Smooth muscle cell (in vitro differentiated cells): Measurements from ENCODE around the gene TYSND1. TPM values are rescaled to one million over a fixed set of nuclear protein-coding genes. Genes with fewer than 3 reads are reported as not detected.

ENCODE experiments used
- DNase-seq: peaks from one replicate; lab custom pipeline; 2025; ENCODE audit not compliant: unreplicated experiment; lab: John Stamatoyannopoulos, UW
- H2AFZ ChIP-seq: fragments of 200-600 bp; sonication (generic); 2 replicates; pipeline ENCODE4 v1.6.0; 2016; ENCODE audit warnings: antibody characterized with exemption, low read depth, mild to moderate bottlenecking
- H3F3A ChIP-seq: fragments of 200-600 bp; sonication (generic); 2 replicates; pipeline ENCODE4 v1.6.0; 2017; ENCODE audit warnings: antibody characterized with exemption, low read depth
- H3K27ac ChIP-seq: fragments of 200-600 bp; sonication (generic); 2 replicates; pipeline ENCODE4 v1.5.1; 2016; ENCODE audit warnings: low read depth, mild to moderate bottlenecking
- H3K27me3 ChIP-seq: fragments of 200-600 bp; sonication (generic); 2 replicates; pipeline ENCODE4 v1.6.1; 2016; ENCODE audit warnings: low read depth, mild to moderate bottlenecking
- H3K36me3 ChIP-seq: fragments of 200-600 bp; sonication (generic); 2 replicates; pipeline ENCODE4 v1.5.1; 2016; ENCODE audit warnings: low read depth
- H3K4me1 ChIP-seq: fragments of 200-600 bp; sonication (generic); 2 replicates; pipeline ENCODE4 v1.5.1; 2016; ENCODE audit warnings: low read depth
- H3K4me2 ChIP-seq: fragments of 200-600 bp; sonication (generic); 2 replicates; pipeline ENCODE4 v1.6.0; 2016; ENCODE audit warnings: mild to moderate bottlenecking
- H3K4me3 ChIP-seq: fragments of 200-600 bp; sonication (generic); 2 replicates; pipeline ENCODE4 v1.5.1; 2016; ENCODE audit warnings: mild to moderate bottlenecking
- H3K79me2 ChIP-seq: fragments of 200-600 bp; sonication (generic); 2 replicates; pipeline ENCODE4 v1.6.0; 2016; ENCODE audit warnings: low read depth, mild to moderate bottlenecking
- H3K9ac ChIP-seq: fragments of 200-600 bp; sonication (generic); 2 replicates; pipeline ENCODE4 v1.6.0; 2016; ENCODE audit warnings: low read depth
- H3K9me3 ChIP-seq: fragments of 200-600 bp; sonication (generic); replicated peaks from 2 replicates; pipeline ENCODE4 v1.5.1; 2016; ENCODE audit warnings: low read depth
- H4K20me1 ChIP-seq: fragments of 200-600 bp; sonication (generic); 2 replicates; pipeline ENCODE4 v1.6.0; 2016; ENCODE audit warnings: low read depth
- CTCF ChIP-seq: fragments of 200-600 bp; sonication (generic); IDR thresholded peaks from 2 replicates; pipeline ENCODE4 v1.5.1; 2017; ENCODE audit warnings: borderline replicate concordance, mild to moderate bottlenecking, antibody characterized with exemption; ENCODE audit not compliant: insufficient read depth, poor library complexity, severe bottlenecking
- WGBS: methylation state at CpG from one replicate; pipeline ENCODE4 v1.1.7; 2016; ENCODE audit warnings: low lambda C conversion rate; 5-methylcytosine and 5-hydroxymethylcytosine counted together
- polyA plus RNA-seq: library from polyadenylated mRNA; unstranded; fragments of >200 nt; fragmentation: Nextera tagmentation; extraction: Ambion mirVana; gene quantifications from 2 replicates; pipeline ENCODE4 v1.2.1, GENCODE V29; 2016
- total RNA-seq: library from RNA; depleted of rRNA; stranded (reverse); fragments of >200 nt; gene quantifications from 2 replicates; pipeline ENCODE4 v1.2.3, GENCODE V29; 2014

The TYSND1 gene
- total and polyA plus RNA-seq, 2 experiments from 2014 or later: 4.5 to 4.9 TPM

- Histone ChIP-seq H3K4me2 (no peak overlapping the region), H2AFZ (no peak overlapping the region), H3K79me2 (no peaks in the 10 kb centered on the region), H3F3A (no peaks in the 10 kb centered on the region), H4K20me1 (no peaks in the 10 kb centered on the region), H3K36me3 (no peaks in the 10 kb centered on the region), H3K27me3 (no peaks in the 10 kb centered on the region), H3K27ac (no peak overlapping the region), H3K9ac (no peak overlapping the region), H3K4me3 (no peak overlapping the region), H3K4me1 (no peaks in the 10 kb centered on the region), H3K9me3 (no peaks in the 10 kb centered on the region)
- TF ChIP-seq CTCF: no peak
- 92% methylated on average over 6 of the region's 6 CpGs for WGBS
- DNase-seq: no peak
These were observed 26.1 kb downstream of the TYSND1 start for GRCh38 chr10:70120417-70120816.

GRCh38 chr10:70119623-70120022 lies 26.9 kb downstream of the TYSND1 start:
- 93% methylated on average over 8 of the region's 8 CpGs for WGBS
- no peaks in the 10 kb centered on the region for H3K27me3 ChIP-seq
- no peak for TF ChIP-seq CTCF

GRCh38 chr10:70119197-70119596 lies 27.3 kb downstream of the TYSND1 start:
- no peaks in the 10 kb centered on the region for H3K36me3 ChIP-seq
- 95% methylated on average over 7 of the region's 7 CpGs for WGBS
- no peak for DNase-seq
- no peak overlapping the region for H3K4me3 ChIP-seq
- no peaks in the 10 kb centered on the region for H4K20me1 ChIP-seq
- H3K4me2 ChIP-seq: no peak overlapping the region
- no peak overlapping the region for H3K9ac ChIP-seq
- no peaks in the 10 kb centered on the region for H3K27me3 ChIP-seq
- TF ChIP-seq CTCF: no peak
- no peaks in the 10 kb centered on the region for H3K4me1 ChIP-seq
- no peaks in the 10 kb centered on the region for H3F3A ChIP-seq
- H3K79me2 ChIP-seq: no peaks in the 10 kb centered on the region
- no peak overlapping the region for H3K27ac ChIP-seq
- H2AFZ ChIP-seq: no peak overlapping the region
- H3K9me3 ChIP-seq: no peaks in the 10 kb centered on the region

More at GRCh38 chr10:70119623-70120022, 26.9 kb downstream of the TYSND1 start:
- DNase-seq: no peak
- H3K4me2 ChIP-seq: no peak overlapping the region
- H3K4me3 ChIP-seq: no peak overlapping the region
- H3K27ac ChIP-seq: no peak overlapping the region
- H3K9ac ChIP-seq: no peak overlapping the region
- H3K4me1 ChIP-seq: no peaks in the 10 kb centered on the region
- no peak overlapping the region for H2AFZ ChIP-seq
- no peaks in the 10 kb centered on the region for H3K9me3 ChIP-seq
- no peaks in the 10 kb centered on the region for H3F3A ChIP-seq
- no peaks in the 10 kb centered on the region for H3K79me2 ChIP-seq
- H3K36me3 ChIP-seq: no peaks in the 10 kb centered on the region
- no peaks in the 10 kb centered on the region for H4K20me1 ChIP-seq

GRCh38 chr10:70118196-70118595 lies 28.3 kb downstream of the TYSND1 start:
- no peak overlapping the region for H3K4me3 ChIP-seq
- no peak overlapping the region for H3K4me2 ChIP-seq
- H3F3A ChIP-seq: no peaks in the 10 kb centered on the region
- no peaks in the 10 kb centered on the region for H3K79me2 ChIP-seq
- H3K4me1 ChIP-seq: no peaks in the 10 kb centered on the region
- no peak for TF ChIP-seq CTCF
- no peak for DNase-seq
- no peaks in the 10 kb centered on the region for H3K27me3 ChIP-seq
- H3K9me3 ChIP-seq: no peaks in the 10 kb centered on the region
- H3K27ac ChIP-seq: no peak overlapping the region
- H4K20me1 ChIP-seq: no peaks in the 10 kb centered on the region
- 93% methylated on average over 3 of the region's 3 CpGs for WGBS
- H3K36me3 ChIP-seq: no peaks in the 10 kb centered on the region
- no peak overlapping the region for H3K9ac ChIP-seq
- H2AFZ ChIP-seq: no peak overlapping the region
